Smooth muscle cell (in vitro differentiated cells): ENCODE measurements around the gene SH3BP4. TPM values are rescaled to one million over a fixed set of nuclear protein-coding genes. Genes with fewer than 3 reads are reported as not detected.
A peak's percentile ranks its signal among the peaks of the same experiment; 100 is the strongest.

Experiments used
- DNase-seq: peaks from one replicate; lab custom pipeline; 2025; ENCODE audit not compliant: unreplicated experiment; lab: John Stamatoyannopoulos, UW
- H2AFZ ChIP-seq: fragments of 200-600 bp; sonication (generic); 2 replicates; pipeline ENCODE4 v1.6.0; 2016; ENCODE audit warnings: antibody characterized with exemption, low read depth, mild to moderate bottlenecking
- H3F3A ChIP-seq: fragments of 200-600 bp; sonication (generic); 2 replicates; pipeline ENCODE4 v1.6.0; 2017; ENCODE audit warnings: antibody characterized with exemption, low read depth
- H3K27ac ChIP-seq: fragments of 200-600 bp; sonication (generic); 2 replicates; pipeline ENCODE4 v1.5.1; 2016; ENCODE audit warnings: low read depth, mild to moderate bottlenecking
- H3K27me3 ChIP-seq: fragments of 200-600 bp; sonication (generic); 2 replicates; pipeline ENCODE4 v1.6.1; 2016; ENCODE audit warnings: low read depth, mild to moderate bottlenecking
- H3K36me3 ChIP-seq: fragments of 200-600 bp; sonication (generic); 2 replicates; pipeline ENCODE4 v1.5.1; 2016; ENCODE audit warnings: low read depth
- H3K4me1 ChIP-seq: fragments of 200-600 bp; sonication (generic); 2 replicates; pipeline ENCODE4 v1.5.1; 2016; ENCODE audit warnings: low read depth
- H3K4me2 ChIP-seq: fragments of 200-600 bp; sonication (generic); 2 replicates; pipeline ENCODE4 v1.6.0; 2016; ENCODE audit warnings: mild to moderate bottlenecking
- H3K4me3 ChIP-seq: fragments of 200-600 bp; sonication (generic); 2 replicates; pipeline ENCODE4 v1.5.1; 2016; ENCODE audit warnings: mild to moderate bottlenecking
- H3K79me2 ChIP-seq: fragments of 200-600 bp; sonication (generic); 2 replicates; pipeline ENCODE4 v1.6.0; 2016; ENCODE audit warnings: low read depth, mild to moderate bottlenecking
- H3K9ac ChIP-seq: fragments of 200-600 bp; sonication (generic); 2 replicates; pipeline ENCODE4 v1.6.0; 2016; ENCODE audit warnings: low read depth
- H3K9me3 ChIP-seq: fragments of 200-600 bp; sonication (generic); replicated peaks from 2 replicates; pipeline ENCODE4 v1.5.1; 2016; ENCODE audit warnings: low read depth
- H4K20me1 ChIP-seq: fragments of 200-600 bp; sonication (generic); 2 replicates; pipeline ENCODE4 v1.6.0; 2016; ENCODE audit warnings: low read depth
- CTCF ChIP-seq: fragments of 200-600 bp; sonication (generic); IDR thresholded peaks from 2 replicates; pipeline ENCODE4 v1.5.1; 2017; ENCODE audit warnings: borderline replicate concordance, mild to moderate bottlenecking, antibody characterized with exemption; ENCODE audit not compliant: insufficient read depth, poor library complexity, severe bottlenecking
- WGBS: methylation state at CpG from one replicate; pipeline ENCODE4 v1.1.7; 2016; ENCODE audit warnings: low lambda C conversion rate; 5-methylcytosine and 5-hydroxymethylcytosine counted together
- polyA plus RNA-seq: library from polyadenylated mRNA; unstranded; fragments of >200 nt; fragmentation: Nextera tagmentation; extraction: Ambion mirVana; gene quantifications from 2 replicates; pipeline ENCODE4 v1.2.1, GENCODE V29; 2016
- total RNA-seq: library from RNA; depleted of rRNA; stranded (reverse); fragments of >200 nt; gene quantifications from 2 replicates; pipeline ENCODE4 v1.2.3, GENCODE V29; 2014

SH3BP4 gene
- total and polyA plus RNA-seq, 2 experiments from 2014 or later = 38.9 to 47.7 TPM

- Histone ChIP-seq H3K9me3 (no peaks in the 10 kb centered on the region), H3K9ac (no peak overlapping the region), H3K79me2 (peaks cover 94% of the 10 kb centered on the region), H3K27ac (no peak overlapping the region), H3K4me3 (no peak overlapping the region), H3K4me2 (peak overlapping the region; percentile 18), H3K36me3 (no peaks in the 10 kb centered on the region), H4K20me1 (peaks cover 100% of the 10 kb centered on the region), H3K4me1 (peaks cover 35% of the 10 kb centered on the region), H2AFZ (no peak overlapping the region), H3F3A (no peaks in the 10 kb centered on the region), H3K27me3 (no peaks in the 10 kb centered on the region)
- DNase-seq = no peak
- WGBS = 49% methylated on average over 5 of the region's 5 CpGs
- TF ChIP-seq CTCF = no peak
Observed at GRCh38 chr2:234991290-234991689, 39.5 kb downstream of the SH3BP4 start.

GRCh38 chr2:234991793-234992192, 40.0 kb downstream of the SH3BP4 start:
- peaks cover 89% of the 10 kb centered on the region for H3K79me2 ChIP-seq
- peaks cover 37% of the 10 kb centered on the region for H3K4me1 ChIP-seq
- H3K4me3 ChIP-seq = no peak overlapping the region
- 95% methylated on average over 6 of the region's 6 CpGs for WGBS
- H3K9ac ChIP-seq = no peak overlapping the region
- no peak overlapping the region for H3K4me2 ChIP-seq
- no peak overlapping the region for H2AFZ ChIP-seq
- H3F3A ChIP-seq = peaks cover 3% of the 10 kb centered on the region
- H3K9me3 ChIP-seq = no peaks in the 10 kb centered on the region
- TF ChIP-seq CTCF = no peak
- no peak for DNase-seq
- no peaks in the 10 kb centered on the region for H3K36me3 ChIP-seq
- peaks cover 100% of the 10 kb centered on the region for H4K20me1 ChIP-seq
- no peak overlapping the region for H3K27ac ChIP-seq
- no peaks in the 10 kb centered on the region for H3K27me3 ChIP-seq

- peaks cover 40% of the 10 kb centered on the region for H3K4me1 ChIP-seq
- no peaks in the 10 kb centered on the region for H3K27me3 ChIP-seq
- no peak overlapping the region for H3K27ac ChIP-seq
Observed at GRCh38 chr2:234992196-234992595, 40.4 kb downstream of the SH3BP4 start.

More at GRCh38 chr2:234992196-234992595, 40.4 kb downstream of the SH3BP4 start:
- peaks cover 85% of the 10 kb centered on the region for H3K79me2 ChIP-seq
- no peak overlapping the region for H3K4me3 ChIP-seq
- H2AFZ ChIP-seq = no peak overlapping the region
- WGBS = 96% methylated on average over 10 of the region's 10 CpGs
- H3F3A ChIP-seq = peaks cover 7% of the 10 kb centered on the region
- peaks cover 100% of the 10 kb centered on the region for H4K20me1 ChIP-seq
- no peaks in the 10 kb centered on the region for H3K36me3 ChIP-seq
- H3K4me2 ChIP-seq = no peak overlapping the region
- TF ChIP-seq CTCF = no peak
- no peak for DNase-seq
- no peak overlapping the region for H3K9ac ChIP-seq
- H3K9me3 ChIP-seq = no peaks in the 10 kb centered on the region
